Sigmoid colon (tissue), 4 donors: ENCODE measurements around the gene GART.

ENCODE experiments used
- CTCF ChIP-seq, 4 experiments: fragments of 450-650 bp in 3 of 4; fragments of 200-600 bp in 1 of 4; IDR thresholded peaks; one replicate each; pipeline ENCODE4 v1.5.1; 2016 to 2019; ENCODE audit warnings: antibody characterized with exemption in 4 of 4, mild to moderate bottlenecking in 3 of 4, moderate library complexity in 2 of 4
- EP300 ChIP-seq, 4 donors: sonication (generic); formaldehyde crosslinking; IDR thresholded peaks; one replicate each; pipeline ENCODE4 v1.6.1; 2017; ENCODE audit warnings: antibody characterized with exemption in 4 of 4
- POLR2A ChIP-seq, 2 donors: fragments of 450-650 bp; IDR thresholded peaks; one replicate each; pipeline ENCODE4 v1.6.1; 2016; ENCODE audit warnings: antibody characterized with exemption in 2 of 2, mild to moderate bottlenecking in 2 of 2, moderate library complexity in 2 of 2
- POLR2AphosphoS5 ChIP-seq, 4 donors: sonication (generic); formaldehyde crosslinking; IDR thresholded peaks; one replicate each; pipeline ENCODE4 v1.6.1; 2017; ENCODE audit warnings: antibody characterized with exemption in 4 of 4

GRCh38 chr21:33510826-33511225, 31.1 kb downstream of the GART start:
- no peak for TF ChIP-seq CTCF (IDR thresholded peaks at IDR 0.05)
- TF ChIP-seq POLR2AphosphoS5 (IDR thresholded peaks at IDR 0.05) = no peak
- TF ChIP-seq POLR2A (IDR thresholded peaks at IDR 0.05) = no peak
- TF ChIP-seq EP300 (IDR thresholded peaks at IDR 0.05) = no peak
